SIG-M5 (cell line): ENCODE results near the gene MS4A12.
"Not testable (repeated sequence)": the region's sequence is repeated elsewhere in the genome, so short reads cannot be mapped to it uniquely, and the experiment has no call there.

Source experiments
- DNase-seq: peaks from one replicate; lab custom pipeline; 2025; lab: John Stamatoyannopoulos, UW

MS4A12 gene

GRCh38 chr11:60492488-60493009 lies at the start of gene MS4A12:
TSS of gene MS4A12 (plus strand) at chr11:60492778. CDS start at chr11:60497319, 4,541 bp downstream.
- DNase-seq, result no peak

DNA sequence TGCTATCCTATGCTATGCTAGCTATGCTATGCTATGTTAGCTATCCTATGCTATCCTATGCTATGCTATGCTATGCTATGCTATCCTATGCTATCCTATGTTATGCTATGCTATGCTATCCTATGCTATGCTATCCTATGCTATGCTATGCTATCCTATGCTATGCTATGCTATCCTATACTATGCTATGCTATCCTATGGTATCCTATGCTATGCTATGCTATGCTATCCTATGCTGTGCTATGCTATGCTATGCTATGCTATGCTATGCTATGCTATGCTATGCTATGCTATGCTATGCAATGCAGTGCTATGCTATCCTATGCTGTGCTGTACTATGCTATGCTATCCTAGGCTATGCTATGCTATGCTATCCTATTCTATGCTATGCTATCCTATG lies 45.5 kb upstream of the MS4A12 start:
- no peak for DNase-seq

- DNase-seq, result no peak
Measured at GRCh38 chr11:60447846-60448245, 44.7 kb upstream of the MS4A12 start.

- not testable (repeated sequence) for DNase-seq
Measured at GRCh38 chr11:60451185-60451584, 41.4 kb upstream of the MS4A12 start.

DNA sequence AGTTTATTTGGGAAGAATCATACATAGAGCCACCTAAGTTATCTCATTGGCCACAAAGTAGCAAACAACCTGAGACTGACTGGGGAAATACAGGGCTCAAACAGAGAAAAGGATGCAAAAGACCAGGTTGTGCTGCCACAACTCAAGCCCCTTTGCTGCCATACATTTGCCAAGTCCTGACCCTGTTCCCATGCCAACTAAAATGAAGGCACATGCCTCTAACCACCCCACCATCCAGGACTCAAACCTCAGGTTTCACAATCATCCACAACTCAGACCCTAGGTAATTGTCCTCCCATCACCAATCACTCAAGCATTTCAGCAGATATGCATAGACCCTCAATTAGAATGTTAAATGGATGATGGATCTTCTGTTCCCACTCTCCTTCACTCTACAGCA lies 38.4 kb upstream of the MS4A12 start:
- no peak for DNase-seq

DNA sequence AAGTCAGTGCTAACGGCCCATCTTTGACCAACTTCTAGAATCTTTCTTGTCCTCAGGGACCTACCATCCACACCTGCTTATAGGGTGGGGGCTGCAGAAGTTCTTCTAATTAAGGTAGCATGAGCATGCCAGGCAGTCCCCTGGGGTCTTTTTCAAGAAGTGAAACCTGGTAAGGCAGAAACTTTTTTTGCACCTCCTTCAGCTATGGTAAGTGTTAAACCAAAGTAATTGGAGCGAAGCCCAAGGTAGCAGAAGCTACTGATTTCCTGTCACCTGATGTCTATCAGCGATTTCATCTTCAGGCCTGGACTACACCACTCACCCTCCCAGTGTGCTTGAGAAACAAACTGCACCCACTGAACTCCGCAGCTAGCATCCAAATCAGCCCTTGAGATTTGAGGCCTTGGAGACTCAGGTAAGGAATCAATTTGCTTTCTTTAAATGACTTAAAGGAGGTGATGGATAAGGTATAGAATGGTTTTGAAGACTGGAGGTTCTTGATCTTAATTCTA lies 37.0 kb upstream of the MS4A12 start, which contains the start of gene MS4A1:
Gene MS4A1, plus strand, starts transcription at position 317 of the 512 bp plus-strand sequence. CDS start 6,528 bp downstream, outside the sequence.
- DNase-seq, result no peak

- no peak for DNase-seq
Measured at GRCh38 chr11:60457576-60457975, 35.0 kb upstream of the MS4A12 start.

DNA sequence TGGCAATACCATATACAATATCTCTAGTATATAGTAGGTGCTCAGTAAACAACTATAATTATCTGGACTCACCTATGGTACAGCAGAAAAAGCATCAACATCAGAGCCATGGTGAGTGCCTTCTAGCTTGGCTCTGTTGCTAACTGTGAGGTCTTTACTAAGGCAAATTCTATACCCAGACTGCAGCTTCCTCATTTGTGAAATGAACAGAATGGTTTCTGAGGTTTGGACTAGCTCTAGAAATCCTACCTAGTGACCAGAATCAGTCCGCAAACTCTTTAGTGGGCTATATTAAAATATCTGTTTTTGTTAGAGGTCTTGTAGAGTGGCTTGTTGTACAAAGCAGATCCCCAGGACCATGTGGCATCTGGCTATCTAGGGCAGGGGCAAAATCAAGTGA lies 33.2 kb upstream of the MS4A12 start:
- DNase-seq, result no peak

DNA sequence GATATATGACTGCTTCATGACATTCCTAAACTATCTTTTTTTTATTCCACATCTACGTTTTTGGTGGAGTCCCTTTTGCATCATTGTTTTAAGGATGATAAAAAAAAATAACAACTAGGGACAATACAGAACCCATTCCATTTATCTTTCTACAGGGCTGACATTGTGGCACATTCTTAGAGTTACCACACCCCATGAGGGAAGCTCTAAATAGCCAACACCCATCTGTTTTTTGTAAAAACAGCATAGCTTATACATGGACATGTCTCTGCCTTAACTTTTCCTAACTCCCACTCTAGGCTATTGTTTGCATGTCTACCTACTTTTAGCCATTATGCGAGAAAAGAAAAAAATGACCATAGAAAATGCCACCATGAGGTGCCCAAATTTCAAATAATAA lies 23.7 kb upstream of the MS4A12 start:
- no peak for DNase-seq

GRCh38 chr11:60469723-60470122 lies 22.9 kb upstream of the MS4A12 start:
- no peak for DNase-seq

- no peak for DNase-seq
Measured at GRCh38 chr11:60477035-60477445, 15.5 kb upstream of the MS4A12 start.

- no peak for DNase-seq
Measured at GRCh38 chr11:60482361-60482760, 10.2 kb upstream of the MS4A12 start.

GRCh38 chr11:60485987-60486386 lies 6.6 kb upstream of the MS4A12 start:
- no peak for DNase-seq

- no peak for DNase-seq
Measured at GRCh38 chr11:60493454-60493853, 876 bp downstream of the MS4A12 start.

GRCh38 chr11:60498399-60498798 lies 5.8 kb downstream of the MS4A12 start:
- DNase-seq, result no peak

- DNase-seq, result no peak
Measured at GRCh38 chr11:60498853-60499252, 6.3 kb downstream of the MS4A12 start.

GRCh38 chr11:60500276-60500910 lies 7.8 kb downstream of the MS4A12 start:
- no peak for DNase-seq

DNA sequence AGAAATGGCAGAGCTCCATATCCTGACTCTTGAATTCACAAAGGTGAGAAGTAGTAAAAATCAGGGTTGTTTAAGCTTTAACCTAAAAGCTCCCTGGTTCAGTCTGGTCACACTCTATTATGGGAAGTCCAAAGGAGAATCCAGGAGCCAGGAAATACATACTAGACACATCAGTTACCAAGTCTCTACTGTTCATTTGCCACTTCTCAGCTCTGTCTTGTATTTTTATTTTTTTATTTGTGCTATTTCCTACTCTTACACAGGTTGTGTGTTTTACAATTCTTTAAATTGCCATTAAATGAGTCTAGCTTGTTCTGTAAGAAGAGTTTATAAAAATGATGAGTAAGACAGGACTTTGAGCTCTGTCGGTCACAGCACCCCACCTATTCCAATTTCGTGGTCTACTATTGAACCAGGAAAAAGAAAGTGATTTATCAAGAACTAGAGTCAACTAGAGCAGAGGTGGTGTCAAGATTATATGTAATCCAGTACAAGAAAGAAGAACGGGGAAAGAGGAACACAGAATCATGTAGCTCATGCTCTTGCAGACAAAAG lies 9.7 kb downstream of the MS4A12 start:
- no peak for DNase-seq

DNA sequence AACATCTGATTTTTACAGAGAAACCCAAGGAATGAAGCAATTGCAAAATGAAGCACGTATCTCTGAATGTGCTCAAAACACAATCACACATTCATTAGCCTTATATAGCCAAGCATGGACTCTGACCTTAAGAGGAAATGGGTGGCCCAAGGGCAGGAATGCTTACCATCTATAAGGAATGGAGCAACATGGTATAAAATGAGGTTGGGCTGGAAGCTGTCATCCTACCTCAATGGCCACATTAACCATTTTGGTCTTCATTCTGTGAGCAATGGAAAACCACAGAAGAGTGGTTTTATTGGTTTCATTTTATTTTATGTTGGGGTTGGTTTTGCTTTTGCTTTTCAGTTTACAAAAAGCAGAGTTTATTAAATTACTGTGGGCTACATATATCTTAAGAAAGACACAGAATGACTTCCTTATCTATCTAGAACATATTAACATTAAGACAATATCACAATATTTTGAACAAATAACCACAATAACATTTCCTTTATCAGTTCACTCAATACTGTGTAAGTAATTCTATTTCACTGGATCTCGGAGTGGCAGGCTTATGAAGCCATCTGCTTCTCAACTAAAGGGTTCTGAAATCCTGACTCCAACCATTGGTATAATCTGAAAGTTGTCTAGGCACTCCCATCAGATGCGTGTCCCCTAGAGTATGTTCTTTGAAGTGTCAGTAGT lies 11.8 kb downstream of the MS4A12 start:
- DNase-seq, result no peak

DNA sequence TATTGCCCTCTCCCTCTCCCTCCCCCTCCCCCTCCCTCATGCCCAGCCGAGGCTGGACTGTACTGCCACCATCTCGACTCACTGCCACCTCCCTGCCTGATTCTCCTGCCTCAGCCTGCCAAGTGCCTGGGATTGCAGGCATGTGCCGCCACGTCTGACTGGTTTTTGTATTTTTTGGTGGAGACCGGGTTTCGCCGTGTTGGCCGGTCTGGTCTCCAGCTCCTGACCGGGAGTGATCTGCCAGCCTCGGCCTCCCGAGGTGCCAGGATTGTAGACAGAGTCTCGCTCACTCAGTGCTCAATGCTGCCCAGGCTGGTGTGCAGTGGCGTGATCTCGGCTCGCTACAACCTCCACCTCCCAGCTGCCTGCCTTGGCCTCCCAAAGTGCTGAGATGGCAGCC lies 17.0 kb downstream of the MS4A12 start:
- DNase-seq, result not testable (repeated sequence)

- DNase-seq, result not testable (repeated sequence)
Measured at GRCh38 chr11:60510209-60510608, 17.6 kb downstream of the MS4A12 start.

- DNase-seq, result no peak
Measured at GRCh38 chr11:60511393-60511792, 18.8 kb downstream of the MS4A12 start.
